ENCODE measurements around the gene EXOC3L4.
"Not testable (repeated sequence)": the region's sequence is repeated elsewhere in the genome, so short reads cannot be mapped to it uniquely, and the experiment has no call there.

Gene EXOC3L4

GRCh38 chr14:103094406-103095209 lies at the start of gene EXOC3L4:
TSS of gene EXOC3L4 (plus strand) at chr14:103094725. CDS start at chr14:103100220, 5,495 bp downstream.
- no peak for DNase-seq

DNA sequence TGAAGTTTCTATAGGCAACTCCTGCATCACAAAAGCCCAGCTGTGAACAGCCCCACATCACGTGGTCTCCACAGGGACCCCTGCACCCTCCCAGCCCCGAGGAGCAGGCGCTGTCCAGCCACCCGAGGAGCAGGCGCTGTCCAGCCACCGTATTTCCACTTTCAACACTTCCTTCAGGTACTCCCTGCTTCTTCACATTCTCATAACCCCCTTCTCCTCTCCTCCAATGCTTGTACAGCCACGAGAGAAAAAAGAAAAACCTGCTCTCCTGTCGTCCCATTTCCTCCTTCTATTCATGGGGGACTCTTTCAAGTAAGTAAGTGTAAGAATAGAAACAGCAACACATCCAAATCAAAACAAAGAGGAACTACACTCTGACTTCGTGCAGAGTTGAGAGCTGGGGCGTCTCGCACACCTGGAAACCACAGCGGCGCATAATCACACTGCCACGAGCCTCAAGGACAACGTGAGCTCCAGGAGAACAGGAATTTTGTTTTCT lies 49.1 kb upstream of the EXOC3L4 start:
- no peak for DNase-seq

- DNase-seq = not testable (repeated sequence)
Measured at GRCh38 chr14:103047453-103047852, 47.1 kb upstream of the EXOC3L4 start.

- DNase-seq = no peak
Measured at GRCh38 chr14:103050935-103051334, 43.6 kb upstream of the EXOC3L4 start.

- DNase-seq = no peak
Measured at GRCh38 chr14:103052407-103052806, 42.1 kb upstream of the EXOC3L4 start.

DNA sequence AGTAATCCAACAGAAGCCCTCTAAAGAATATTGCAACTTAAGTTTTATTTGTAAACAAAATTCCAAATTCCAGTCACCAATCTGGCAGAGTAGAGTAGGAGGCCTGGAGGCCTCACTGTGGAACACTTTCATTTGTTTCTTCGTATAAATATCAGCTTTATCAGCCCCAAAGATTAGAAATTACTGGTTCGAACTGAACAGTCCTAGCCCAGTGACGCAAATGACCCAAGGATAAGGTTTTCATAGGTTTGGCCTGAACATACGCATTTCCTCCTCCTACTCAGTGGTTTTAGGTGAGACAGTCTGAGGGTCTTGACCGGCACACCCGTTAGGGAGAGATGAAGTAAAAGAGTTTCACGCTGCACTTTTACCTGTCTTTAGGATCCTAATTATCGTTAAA lies 38.8 kb upstream of the EXOC3L4 start:
- DNase-seq = no peak

GRCh38 chr14:103056322-103057027 lies 38.0 kb upstream of the EXOC3L4 start:
- DNase-seq = peak; percentile 38

- no peak for DNase-seq
Measured at GRCh38 chr14:103057028-103057371, 37.5 kb upstream of the EXOC3L4 start.

DNA sequence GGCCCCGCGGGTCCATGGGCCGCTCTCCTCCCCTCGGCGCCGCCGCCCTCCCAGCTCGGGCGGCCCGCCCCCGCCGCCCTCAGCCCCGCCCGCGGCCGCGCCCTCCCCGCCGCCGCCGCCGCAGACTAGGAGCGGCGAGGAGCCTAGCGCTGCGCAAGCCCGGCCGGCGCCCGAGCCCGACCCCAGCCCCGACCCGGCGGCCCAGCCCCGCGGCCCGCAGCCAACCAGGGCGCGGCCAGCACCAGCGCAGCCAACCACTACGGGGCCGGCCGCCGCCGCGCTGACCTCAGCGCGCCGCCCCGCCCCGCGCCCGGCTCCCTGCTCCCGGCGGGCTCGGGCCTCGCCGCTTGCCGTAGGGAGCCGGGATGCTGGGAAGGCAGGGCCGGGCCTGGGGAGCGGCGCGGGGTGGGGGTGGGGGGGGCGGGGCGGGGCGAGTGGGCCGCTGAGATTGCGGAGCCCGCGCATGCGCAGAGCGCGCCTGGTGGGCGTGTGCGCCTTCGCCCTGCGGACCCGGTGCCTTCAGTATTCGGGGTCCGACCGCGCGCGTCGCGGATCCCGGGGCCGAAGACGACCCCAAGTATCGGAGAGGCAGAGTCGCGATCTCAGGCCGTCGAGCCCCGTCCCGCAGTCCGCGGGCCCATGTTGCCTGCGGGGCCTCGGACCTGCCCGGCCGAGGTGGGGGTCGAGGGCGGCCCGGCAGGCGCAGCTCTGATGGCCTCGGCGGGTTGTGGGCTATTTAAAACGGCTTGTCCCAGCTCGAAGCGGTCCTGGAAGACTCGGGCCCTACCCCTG lies 37.0 kb upstream of the EXOC3L4 start, which contains the start of gene CDC42BPB:
CDC42BPB (minus strand) TSS at position 178 of the 792 bp plus-strand sequence. CDS start 376 bp downstream, outside the sequence.
- DNase-seq = peak; percentile 92

- no peak for DNase-seq
Measured at GRCh38 chr14:103058164-103059055, 36.1 kb upstream of the EXOC3L4 start.

GRCh38 chr14:103059556-103059955 lies 35.0 kb upstream of the EXOC3L4 start:
- DNase-seq = no peak

- no peak for DNase-seq
Measured at GRCh38 chr14:103061482-103061976, 33.0 kb upstream of the EXOC3L4 start.

DNA sequence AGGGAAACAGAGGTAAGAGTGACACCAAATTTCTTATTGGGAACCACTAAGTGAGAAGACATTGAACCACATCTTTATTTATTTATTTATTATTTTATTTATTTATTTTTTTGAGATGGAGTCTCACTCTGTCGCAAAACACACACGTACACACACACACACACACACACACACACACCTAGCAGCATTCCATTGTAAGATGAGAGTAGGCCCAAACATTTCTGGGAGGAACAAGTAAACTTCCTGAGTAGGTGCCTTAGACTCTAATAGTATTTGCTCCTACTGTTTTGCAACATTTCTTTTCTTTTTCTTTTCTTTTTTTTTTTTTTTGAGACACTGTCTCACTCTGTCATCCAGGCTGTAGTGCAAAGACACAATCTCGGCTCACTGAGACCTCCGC lies 30.1 kb upstream of the EXOC3L4 start:
- no peak for DNase-seq

- no peak for DNase-seq
Measured at GRCh38 chr14:103064978-103065377, 29.5 kb upstream of the EXOC3L4 start.

GRCh38 chr14:103065861-103066260 lies 28.7 kb upstream of the EXOC3L4 start:
- DNase-seq = no peak

- no peak for DNase-seq
Measured at GRCh38 chr14:103066399-103066798, 28.1 kb upstream of the EXOC3L4 start.

DNA sequence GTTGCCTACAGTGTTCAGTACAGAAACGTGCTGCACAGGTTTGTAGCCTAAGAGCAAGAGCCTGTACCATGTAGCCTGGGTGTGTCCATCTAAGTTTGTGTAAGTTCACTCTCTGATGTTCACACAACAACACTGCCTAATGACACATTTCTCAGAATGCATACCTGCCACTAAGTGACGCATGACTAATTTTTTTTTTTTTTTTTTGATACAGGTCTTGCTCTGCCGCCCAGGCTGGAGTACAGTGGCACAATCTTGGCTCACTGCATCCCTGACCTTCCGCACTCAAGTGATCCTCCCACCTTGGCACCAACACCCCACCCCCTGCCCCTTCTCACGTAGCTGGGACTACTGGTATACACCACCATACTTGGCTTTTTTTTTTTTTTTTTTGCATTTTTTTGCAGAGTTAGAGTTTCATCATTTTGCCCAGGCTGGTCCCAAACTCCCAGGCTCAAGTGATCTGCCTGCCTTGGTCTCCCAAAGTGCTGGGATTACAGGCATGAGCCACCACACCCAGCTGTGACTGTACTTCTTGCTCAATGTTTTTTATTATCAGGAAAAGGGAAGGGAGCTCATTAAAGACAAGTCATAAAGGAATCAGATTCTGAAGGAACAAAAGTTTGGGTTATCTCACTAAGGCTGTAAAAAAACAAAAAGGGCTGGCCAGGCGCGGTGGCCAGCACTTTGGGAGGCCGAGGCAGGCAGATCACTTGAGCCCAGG lies 27.1 kb upstream of the EXOC3L4 start:
- no peak for DNase-seq

- no peak for DNase-seq
Measured at GRCh38 chr14:103068351-103069073, 26.0 kb upstream of the EXOC3L4 start.

GRCh38 chr14:103070263-103070885 lies 24.2 kb upstream of the EXOC3L4 start:
- DNase-seq = no peak

- no peak for DNase-seq
Measured at GRCh38 chr14:103070971-103071542, 23.5 kb upstream of the EXOC3L4 start.

All from NCI-H1694 treated with DMSO at 0.1 percent for 48 hours (cell line).